ENCODE results near the gene ALX3.
A peak's percentile ranks its signal among the peaks of the same experiment; 100 is the strongest.

The ALX3 gene

DNA sequence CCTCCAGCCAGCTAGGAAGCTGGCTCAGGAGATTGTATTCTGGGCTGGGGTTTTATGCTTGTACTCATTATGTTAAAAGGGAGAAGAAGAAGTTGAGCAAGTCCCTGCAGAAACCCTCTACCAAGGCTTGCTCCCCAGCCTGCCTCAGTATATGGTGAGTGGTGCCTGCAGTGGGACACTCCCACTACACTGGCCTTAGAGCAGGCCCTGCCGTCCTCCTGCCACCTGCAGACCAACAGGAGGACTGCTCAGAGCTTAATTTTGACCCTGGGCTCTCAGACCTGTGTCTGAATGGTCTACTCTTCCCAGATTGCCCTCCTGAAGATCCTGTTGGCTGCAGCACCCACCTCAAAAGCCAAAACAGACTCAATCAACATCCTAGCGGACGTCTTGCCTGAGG lies 23.0 kb downstream of the ALX3 start:
- TF ChIP-seq, protein P1, sequence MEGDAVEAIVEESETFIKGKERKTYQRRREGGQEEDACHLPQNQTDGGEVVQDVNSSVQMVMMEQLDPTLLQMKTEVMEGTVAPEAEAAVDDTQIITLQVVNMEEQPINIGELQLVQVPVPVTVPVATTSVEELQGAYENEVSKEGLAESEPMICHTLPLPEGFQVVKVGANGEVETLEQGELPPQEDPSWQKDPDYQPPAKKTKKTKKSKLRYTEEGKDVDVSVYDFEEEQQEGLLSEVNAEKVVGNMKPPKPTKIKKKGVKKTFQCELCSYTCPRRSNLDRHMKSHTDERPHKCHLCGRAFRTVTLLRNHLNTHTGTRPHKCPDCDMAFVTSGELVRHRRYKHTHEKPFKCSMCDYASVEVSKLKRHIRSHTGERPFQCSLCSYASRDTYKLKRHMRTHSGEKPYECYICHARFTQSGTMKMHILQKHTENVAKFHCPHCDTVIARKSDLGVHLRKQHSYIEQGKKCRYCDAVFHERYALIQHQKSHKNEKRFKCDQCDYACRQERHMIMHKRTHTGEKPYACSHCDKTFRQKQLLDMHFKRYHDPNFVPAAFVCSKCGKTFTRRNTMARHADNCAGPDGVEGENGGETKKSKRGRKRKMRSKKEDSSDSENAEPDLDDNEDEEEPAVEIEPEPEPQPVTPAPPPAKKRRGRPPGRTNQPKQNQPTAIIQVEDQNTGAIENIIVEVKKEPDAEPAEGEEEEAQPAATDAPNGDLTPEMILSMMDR (IDR thresholded peaks at IDR 0.05; ENCODE audit: low read depth, low read length), result no peak
- H3K4me3 ChIP-seq (ENCODE audit: low read depth, low read length), result no peak overlapping the region

DNA sequence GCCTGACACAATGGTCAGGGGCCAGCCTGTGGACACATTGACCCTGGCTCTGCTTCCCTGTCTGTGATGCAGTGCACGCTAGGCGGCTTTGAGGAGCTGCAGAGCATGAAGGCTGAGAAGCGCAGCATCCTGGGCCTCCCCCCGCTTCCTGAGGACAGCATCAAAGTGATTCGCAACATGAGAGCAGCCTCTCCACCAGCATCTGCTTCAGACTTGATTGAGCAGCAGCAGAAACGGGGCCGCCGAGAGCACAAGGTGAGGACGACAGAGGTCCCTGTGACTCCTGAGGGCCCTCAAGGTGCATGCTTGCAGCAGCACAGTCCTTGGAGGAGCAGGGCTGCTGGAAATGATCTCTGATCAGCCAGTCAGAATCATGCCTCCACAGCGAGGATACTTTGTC lies 27.5 kb downstream of the ALX3 start:
- TF ChIP-seq, protein P1 (IDR thresholded peaks at IDR 0.05; ENCODE audit: low read depth, low read length), result no peak
- H3K4me3 ChIP-seq (ENCODE audit: low read depth, low read length), result no peak overlapping the region

DNA sequence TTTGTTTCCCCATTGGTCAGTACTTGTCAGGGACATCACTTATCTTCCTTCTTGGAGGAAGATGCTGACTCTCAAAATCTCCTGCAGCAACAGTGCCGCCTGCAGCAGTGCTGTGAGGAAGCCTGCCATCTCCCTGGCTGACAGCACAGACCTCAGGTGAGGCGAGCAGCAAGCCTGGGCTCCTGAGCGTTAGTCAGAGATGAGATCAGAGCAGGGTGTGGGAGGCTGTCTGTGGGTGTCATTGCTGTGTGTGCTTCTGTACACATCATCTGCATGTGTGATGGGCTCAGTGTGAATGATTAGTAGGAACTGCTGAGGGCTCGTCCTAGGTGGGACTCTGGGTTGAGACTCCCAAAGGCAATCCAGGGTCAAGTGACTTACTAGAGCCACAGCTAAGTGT lies 29.9 kb downstream of the ALX3 start:
- TF ChIP-seq, protein P1 (IDR thresholded peaks at IDR 0.05; ENCODE audit: low read depth, low read length), result no peak
- H3K4me3 ChIP-seq (ENCODE audit: low read depth, low read length), result no peak overlapping the region

DNA sequence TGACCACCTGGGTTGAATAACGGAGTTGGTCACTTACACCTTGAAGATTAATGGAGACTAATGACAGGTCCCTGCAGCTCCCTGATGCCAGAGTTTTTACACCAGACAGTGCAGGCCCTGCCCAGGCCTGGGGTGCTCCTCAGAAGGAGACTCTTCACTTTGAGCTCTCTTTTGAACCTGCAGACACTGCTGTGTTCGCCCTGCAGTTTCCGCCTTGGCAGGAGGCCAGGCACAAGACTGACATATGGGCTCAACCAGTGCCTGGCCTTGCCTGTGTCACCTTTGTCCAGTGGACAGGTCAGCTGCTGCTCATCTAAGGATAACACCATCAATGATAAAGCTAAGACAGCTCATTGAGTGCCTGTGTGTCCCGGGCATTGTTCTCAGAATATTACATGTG lies 30.8 kb downstream of the ALX3 start:
- no peak overlapping the region for H3K4me3 ChIP-seq (ENCODE audit: low read depth, low read length)
- TF ChIP-seq, protein P1 (IDR thresholded peaks at IDR 0.05; ENCODE audit: low read depth, low read length), result no peak

DNA sequence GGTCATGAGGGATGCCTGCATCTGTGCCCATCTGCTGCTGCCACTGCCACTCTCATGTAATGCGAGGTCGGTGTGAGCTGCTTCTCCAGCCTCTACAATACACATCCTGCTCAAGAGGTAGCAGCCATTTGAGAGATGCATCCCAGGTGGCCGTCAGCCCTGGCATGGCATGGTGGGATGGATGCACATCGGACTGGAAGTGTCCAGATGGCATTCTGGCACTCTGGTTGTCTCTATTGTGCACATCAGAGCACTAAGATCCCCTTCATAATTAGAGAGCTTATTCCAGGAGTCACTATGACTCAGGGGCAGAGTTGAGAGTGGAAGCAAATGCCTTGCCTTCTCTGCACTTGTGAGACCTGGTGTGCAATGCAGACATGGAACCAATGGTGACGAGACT lies 32.2 kb downstream of the ALX3 start:
- TF ChIP-seq, protein P1 (IDR thresholded peaks at IDR 0.05; ENCODE audit: low read depth, low read length), result no peak

DNA sequence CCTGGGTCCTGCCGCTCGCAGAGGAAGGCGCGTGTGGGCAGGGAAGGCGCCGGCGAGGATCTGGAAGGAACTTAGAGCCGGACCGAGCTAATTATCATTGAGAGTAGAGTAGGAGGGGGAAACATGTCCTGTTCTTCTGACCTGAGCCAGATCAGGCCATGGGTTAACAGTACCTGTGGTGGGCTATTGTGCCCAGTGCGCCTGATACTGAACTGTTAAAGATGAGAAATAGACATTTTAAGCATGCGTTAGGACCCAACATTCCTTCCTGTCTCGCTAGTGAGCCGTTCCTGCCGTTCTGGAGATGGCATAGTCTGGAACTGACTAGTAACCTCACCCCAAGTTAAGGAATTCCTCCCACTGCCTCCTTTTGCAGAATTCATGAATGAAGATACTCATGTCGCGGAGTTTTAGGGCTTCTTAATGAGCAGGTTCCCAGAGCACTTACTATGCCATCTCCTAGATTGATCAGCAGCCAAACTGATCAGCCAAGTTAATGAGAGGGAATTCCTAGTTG lies 35.2 kb downstream of the ALX3 start:
- TF ChIP-seq, protein P1 (IDR thresholded peaks at IDR 0.05; ENCODE audit: low read depth, low read length), result no peak
- H3K4me3 ChIP-seq (ENCODE audit: low read depth, low read length), result peak overlapping the region; percentile 92

More for the DNA sequence above, 32.2 kb downstream of the ALX3 start:
- no peak overlapping the region for H3K4me3 ChIP-seq (ENCODE audit: low read depth, low read length)

DNA sequence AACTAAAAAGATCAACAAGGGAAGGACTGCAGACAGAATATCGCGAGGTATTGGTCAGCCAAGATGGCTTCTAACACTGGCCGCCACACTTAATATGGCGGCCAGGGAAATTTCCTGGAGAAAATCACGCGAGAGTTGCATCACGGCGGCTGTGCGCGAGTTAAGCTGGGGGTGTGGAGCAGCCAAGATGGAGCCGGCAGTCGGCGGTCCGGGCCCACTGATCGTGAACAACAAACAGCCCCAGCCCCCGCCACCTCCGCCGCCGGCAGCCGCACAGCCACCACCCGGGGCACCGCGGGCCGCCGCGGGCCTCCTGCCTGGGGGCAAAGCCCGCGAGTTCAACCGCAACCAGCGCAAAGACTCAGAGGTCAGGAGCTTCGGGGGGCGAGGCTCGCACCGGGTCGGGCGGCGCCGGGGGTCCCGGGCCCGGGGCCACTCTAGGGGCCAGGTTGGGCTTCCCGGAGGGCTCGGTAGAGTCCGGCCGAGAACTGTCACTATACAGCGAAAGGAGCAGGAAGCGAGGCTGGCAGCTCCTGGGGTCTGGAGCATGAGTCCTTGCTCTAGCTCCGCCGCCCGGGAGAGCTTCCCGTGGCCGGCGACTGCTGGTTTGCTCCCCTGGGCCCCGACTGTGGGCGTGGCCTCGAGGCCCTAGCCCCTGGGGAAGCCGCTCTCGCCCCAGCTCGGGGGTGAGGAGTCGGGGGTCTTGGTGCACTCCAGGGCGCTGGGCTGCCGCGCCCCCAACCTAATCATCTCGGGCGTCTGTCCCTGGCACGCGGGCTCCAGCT lies 35.8 kb downstream of the ALX3 start, which contains the start of gene STRIP1:
Gene STRIP1 (plus strand): TSS at position 174 of the 785 bp plus-strand sequence. CDS start 14 bp downstream, at position 188.
- peak within 1 kb of the TSS; percentile 92 for H3K4me3 ChIP-seq (ENCODE audit: low read depth, low read length)

More for the DNA sequence above, 35.8 kb downstream of the ALX3 start, which contains the start of gene STRIP1:
- TF ChIP-seq, protein P1 (IDR thresholded peaks at IDR 0.05; ENCODE audit: low read depth, low read length), result no peak
